NOMO-1 (cell line): ENCODE measurements around the gene TAF3.
"Not testable (repeated sequence)": the region's sequence is repeated elsewhere in the genome, so short reads cannot be mapped to it uniquely, and the experiment has no call there.

Source experiments
- DNase-seq, 2 experiments: peaks; one replicate each; lab custom pipeline; 2025; ENCODE audit not compliant: unreplicated experiment in 2 of 2; lab: John Stamatoyannopoulos, UW

The TAF3 gene

DNA sequence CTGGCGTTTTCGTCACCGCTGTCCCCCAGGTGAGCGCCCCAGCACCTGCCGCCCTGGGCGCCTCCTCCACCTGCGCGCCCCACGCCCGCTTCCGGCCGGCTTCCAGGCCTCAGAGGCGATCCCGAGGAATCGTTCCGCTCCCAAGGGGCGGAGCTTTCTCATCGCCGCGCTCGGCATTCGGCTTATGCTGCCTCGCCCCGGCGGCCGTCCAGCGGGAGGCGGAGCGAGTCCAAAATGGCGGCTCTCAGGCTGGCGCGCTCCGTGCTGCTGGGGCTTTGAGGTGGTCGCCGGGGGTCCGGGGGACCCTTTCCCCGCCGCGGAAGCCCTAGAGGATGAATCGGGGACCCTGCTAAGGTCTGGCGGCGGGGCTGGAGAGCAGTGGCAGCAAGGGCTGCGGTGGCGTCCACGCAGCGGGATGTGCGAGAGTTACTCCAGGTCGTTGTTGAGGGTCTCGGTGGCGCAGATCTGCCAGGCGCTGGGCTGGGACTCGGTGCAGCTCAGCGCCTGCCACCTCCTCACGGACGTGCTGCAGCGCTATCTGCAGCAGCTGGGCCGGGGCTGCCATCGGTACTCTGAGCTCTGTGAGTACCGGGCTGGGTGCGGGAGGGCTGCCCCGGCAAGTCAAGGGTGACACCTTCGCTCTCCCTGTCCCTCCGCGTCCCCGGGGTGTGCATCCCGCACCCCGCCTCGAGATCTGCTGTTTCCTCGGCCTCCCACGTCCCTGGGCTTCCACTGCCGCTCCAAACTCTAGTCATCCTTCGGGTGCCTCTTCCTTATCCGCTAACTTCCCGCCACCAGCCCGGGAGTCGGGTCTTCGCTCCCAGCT, at the start of gene TAF3:
TSS of gene TAF3 (plus strand) at position 211 of the 826 bp plus-strand sequence. CDS start at position 416, 205 bp downstream.
- DNase-seq, result peak; percentile 86 to 91

GRCh38 chr10:7773845-7774801, 44.2 kb upstream of the TAF3 start:
- no peak for DNase-seq

DNA sequence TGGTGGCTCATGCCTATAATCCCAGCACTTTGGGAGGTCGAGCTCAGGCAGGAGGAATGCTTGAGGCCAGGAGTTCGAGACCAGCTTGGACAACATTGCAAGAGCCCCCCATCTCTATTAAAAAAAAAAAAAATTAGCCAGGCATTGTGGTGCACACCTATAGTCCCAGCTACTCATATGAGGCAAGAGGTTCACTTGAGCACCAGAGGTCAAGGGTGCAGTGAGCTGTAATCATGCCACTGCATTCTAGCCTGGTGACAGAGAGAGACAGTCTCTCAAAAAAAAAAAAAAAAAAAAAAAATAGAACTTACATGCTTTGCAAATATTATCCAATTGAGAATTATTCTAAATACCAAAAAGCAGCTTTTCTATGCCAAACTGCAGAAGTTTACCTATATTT, 41.5 kb upstream of the TAF3 start:
- no peak for DNase-seq

DNA sequence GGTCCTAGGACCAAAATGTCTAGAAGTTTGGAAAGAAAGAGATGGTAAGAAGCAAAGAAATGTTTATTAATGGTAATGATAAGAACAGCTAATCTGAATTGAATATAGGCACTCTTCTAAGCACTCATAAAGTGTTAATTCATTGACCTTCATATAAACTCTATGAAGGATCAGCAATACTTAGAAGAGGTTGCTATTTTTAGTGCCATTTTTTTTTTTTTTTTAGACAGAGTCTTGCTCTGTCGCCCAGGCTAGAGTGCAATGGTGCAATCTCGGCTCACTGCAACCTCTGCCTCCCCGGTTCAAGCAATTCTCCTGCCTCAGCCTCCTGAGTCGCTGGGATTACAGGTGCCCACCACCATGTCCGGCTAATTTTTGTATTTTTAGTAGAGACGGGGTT, 36.1 kb upstream of the TAF3 start:
- not testable (repeated sequence) for DNase-seq

DNA sequence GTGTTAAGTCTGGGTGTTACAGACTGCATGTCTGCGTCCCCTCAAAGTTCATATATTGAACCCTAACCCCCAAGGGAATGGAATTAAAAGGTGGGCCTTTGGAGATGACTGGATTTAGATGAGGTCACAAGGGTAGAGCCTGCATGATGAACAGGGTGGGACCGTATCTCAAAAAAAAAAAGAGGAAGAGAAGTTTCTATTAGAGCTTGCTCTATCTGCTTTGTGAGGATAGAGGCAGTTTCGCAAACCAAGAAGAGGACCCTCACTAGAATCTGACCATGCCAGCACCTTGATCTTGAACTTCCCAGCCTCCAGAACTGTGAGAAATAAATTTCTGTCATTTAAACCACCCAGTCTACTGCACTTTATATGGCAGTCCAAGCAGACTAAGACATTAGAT, 31.9 kb upstream of the TAF3 start:
- peak in 1 of 2 experiments; percentile 36 for DNase-seq

GRCh38 chr10:7787150-7787856, 31.0 kb upstream of the TAF3 start:
- DNase-seq, result no peak

GRCh38 chr10:7787857-7788638, 30.3 kb upstream of the TAF3 start, which contains the start of the genes ATP5F1C and KIN:
TSS of gene ATP5F1C (plus strand) at chr10:7788177. CDS start at chr10:7788208, 31 bp downstream.
TSS of gene KIN (minus strand) at chr10:7787993. CDS start at chr10:7787933, 60 bp downstream.
- peak; percentile 91 to 95 for DNase-seq

GRCh38 chr10:7788639-7789286, 29.5 kb upstream of the TAF3 start:
- peak in 1 of 2 experiments; percentile 31 for DNase-seq

GRCh38 chr10:7789390-7789789, 28.9 kb upstream of the TAF3 start:
- no peak for DNase-seq

GRCh38 chr10:7792541-7792940, 25.8 kb upstream of the TAF3 start:
- no peak for DNase-seq

DNA sequence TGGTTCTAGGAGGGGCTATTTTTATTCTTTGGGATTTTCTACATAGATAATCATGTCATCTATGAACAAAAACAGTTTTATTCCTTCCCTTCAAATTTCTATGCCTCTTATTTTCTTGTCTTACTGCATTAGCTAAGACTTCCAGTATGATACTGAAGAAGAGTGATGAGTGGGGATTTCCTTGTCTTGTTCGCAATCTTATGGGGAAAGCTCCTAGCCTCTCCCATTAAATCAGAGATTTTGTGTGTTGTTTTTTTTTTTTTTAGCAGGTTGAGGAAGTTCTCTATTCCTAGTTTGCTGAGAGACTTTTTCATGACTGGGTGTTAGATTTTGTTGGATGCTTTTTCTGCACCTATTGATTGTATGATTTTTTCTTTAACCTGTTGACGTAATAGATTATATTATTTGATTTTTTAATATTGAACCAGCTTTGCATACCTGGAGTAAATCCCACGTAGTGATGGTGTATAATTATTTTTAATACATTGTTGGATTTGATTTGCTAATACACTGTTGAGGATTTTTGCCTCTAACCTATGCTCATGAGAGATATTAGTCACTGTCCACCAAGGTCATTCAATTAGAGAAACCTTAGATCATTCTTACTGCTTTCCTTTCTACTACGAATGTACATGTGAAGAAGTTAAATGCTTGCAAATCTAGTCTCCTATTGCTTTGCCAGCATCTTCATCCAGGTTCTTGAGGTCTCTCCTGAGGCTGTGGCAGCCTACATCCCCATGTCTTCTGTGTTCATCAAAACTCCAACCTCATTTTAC, 23.9 kb upstream of the TAF3 start:
- DNase-seq, result no peak

- no peak for DNase-seq
Observed at GRCh38 chr10:7795605-7796004, 22.7 kb upstream of the TAF3 start.

- no peak for DNase-seq
Observed at GRCh38 chr10:7797582-7797981, 20.7 kb upstream of the TAF3 start.

DNA sequence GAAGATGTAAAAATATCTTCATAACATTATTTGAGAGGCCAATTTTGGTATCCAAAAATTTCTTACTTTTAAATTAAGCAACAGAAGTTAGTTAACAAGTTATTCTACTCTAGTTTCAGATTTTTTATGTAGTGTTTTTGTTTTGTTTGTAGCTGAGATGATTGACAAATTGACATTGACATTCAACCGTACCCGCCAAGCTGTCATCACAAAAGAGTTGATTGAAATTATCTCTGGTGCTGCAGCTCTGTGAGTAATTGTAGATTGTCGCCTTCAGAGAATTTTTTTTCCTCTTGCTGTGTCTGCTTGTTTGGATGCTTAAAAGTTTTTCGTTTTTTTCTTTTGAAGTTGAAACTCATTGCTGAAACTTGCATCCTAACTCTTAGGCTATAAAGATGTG, 15.7 kb upstream of the TAF3 start:
- DNase-seq, result no peak

DNA sequence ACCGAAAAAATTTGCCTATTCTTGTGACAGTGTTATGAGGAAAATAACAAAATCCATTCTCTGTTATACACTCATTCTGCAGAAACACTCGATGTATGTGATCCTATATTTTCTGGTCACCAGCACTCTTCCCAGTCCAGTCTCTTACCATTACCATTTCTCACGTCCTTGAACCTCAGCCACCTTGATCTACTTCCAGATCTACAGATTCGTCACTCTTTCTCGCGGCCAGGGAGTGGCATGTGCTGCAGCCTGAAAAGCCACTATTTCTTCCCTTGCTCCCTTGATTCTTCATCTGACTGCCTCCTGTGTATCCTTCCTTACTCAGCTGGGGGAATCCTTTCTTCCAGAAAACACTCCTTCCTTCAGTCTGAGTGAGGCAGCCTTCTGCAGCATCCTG, 14.1 kb upstream of the TAF3 start:
- no peak for DNase-seq

DNA sequence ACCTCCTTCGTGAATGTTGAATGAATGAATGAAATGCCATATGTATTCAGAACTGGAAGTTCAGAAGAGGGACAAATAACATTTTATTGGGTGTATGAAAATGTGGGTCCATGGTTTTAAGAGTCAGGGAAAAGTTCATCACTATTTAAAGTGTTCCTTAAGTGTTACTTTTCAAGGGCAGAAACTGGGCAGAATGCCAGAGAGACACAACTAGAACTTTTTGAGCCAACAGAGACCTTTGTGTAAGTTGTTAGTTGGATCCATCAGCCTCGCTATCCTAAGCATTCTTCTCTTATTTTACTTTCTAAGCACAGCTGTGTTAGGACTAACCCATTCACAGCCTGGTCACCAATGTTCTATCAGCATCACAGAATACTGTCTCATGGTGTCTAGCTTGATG, 13.6 kb upstream of the TAF3 start:
- DNase-seq, result no peak

DNA sequence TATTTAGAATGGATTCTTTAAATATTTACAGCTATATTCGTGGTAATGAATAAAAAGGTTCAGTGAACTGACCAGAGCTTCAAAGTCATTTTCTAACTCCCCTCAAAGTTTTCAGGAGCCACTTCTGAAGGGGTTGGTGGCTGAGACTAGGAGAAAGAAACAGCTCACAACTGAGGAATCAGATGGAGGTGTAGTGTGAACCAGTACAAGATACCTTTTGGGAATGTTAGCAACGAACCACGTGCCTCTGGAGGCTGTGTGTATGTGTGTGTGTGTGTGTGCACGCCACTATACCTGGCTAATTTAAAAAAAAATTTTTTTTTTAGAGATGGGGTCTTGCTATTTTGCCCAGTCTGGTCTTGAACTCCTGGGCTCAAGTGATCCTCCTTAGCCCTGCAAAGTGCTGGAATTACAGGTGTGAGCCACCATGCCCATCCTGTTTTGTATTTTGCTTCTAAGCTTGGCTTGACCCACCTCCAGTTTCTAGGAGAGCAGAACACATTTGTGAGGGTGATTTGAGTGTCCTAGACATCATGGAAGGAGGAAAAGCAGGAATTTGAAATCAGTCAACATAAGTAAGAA, 9.5 kb upstream of the TAF3 start:
- DNase-seq, result no peak

DNA sequence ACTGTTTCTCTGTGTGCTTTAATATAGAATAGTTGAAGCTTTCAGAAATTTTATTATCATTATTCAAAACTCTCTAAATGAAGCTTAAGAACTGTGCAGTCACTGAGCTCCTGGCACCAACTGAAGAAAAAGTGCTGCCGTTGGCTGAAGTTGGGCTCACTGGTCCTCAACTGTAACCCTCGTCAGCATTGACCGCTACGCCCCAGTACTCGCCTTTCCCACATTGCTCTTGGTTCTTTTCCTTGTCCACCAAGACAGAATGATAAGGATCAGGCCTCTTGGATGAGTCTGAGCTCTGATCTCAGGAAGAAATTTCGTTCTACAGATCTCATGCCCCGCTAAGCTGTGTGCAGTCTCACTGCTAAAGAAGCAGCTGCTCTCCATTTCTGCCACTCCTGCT, 7.9 kb upstream of the TAF3 start:
- DNase-seq, result no peak
